Keratinocyte (primary cell): ENCODE measurements around the gene SCNN1G.

Source experiments
- EZH2 ChIP-seq: IDR thresholded peaks from one replicate; pipeline ENCODE4 v1.6.1; 2012; ENCODE audit warnings: inconsistent platforms, mild to moderate bottlenecking, low read length, moderate library complexity
- TF ChIP-seq, protein P1 (sequence below), 3 experiments: IDR thresholded peaks in 1 of 3; conservative IDR thresholded peaks in 1 of 3; optimal IDR thresholded peaks in 1 of 3; 2 replicates in 2 of 3; 3 replicates in 1 of 3; pipeline versions ENCODE3 to v1.5.1; 2011; ENCODE audit warnings: low read length in 3 of 3, mild to moderate bottlenecking in 3 of 3, moderate library complexity in 2 of 3, control low read depth in 1 of 3, inconsistent platforms in 1 of 3; ENCODE audit not compliant: insufficient read depth in 2 of 3; ENCODE audit errors: extremely low read depth in 1 of 3

- TF ChIP-seq, protein P1, sequence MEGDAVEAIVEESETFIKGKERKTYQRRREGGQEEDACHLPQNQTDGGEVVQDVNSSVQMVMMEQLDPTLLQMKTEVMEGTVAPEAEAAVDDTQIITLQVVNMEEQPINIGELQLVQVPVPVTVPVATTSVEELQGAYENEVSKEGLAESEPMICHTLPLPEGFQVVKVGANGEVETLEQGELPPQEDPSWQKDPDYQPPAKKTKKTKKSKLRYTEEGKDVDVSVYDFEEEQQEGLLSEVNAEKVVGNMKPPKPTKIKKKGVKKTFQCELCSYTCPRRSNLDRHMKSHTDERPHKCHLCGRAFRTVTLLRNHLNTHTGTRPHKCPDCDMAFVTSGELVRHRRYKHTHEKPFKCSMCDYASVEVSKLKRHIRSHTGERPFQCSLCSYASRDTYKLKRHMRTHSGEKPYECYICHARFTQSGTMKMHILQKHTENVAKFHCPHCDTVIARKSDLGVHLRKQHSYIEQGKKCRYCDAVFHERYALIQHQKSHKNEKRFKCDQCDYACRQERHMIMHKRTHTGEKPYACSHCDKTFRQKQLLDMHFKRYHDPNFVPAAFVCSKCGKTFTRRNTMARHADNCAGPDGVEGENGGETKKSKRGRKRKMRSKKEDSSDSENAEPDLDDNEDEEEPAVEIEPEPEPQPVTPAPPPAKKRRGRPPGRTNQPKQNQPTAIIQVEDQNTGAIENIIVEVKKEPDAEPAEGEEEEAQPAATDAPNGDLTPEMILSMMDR (optimal IDR thresholded peaks at IDR 0.05 in 1 of 3, IDR thresholded peaks at IDR 0.05 in 1 of 3, conservative IDR thresholded peaks at IDR 0.05 in 1 of 3; ENCODE audit: extremely low read depth in 1 of 3, insufficient read depth in 2 of 3, low read length in 3 of 3) = no peak
- no peak for TF ChIP-seq EZH2
These were observed 66.0 kb downstream of the SCNN1G start for GRCh38 chr16:23248261-23249194.
